H1 (cell line): Measurements from ENCODE around the gene KBTBD12. TPM values are rescaled to one million over a fixed set of nuclear protein-coding genes. Genes with fewer than 3 reads are reported as not detected.
A peak's percentile ranks its signal among the peaks of the same experiment; 100 is the strongest.

Source experiments
- CTCF ChIA-PET: fragments of 300-600 bp; sonication (Branson Sonifier 250); formaldehyde crosslinking; loops from one replicate; lab custom pipeline; 2021; ENCODE audit not compliant: partially characterized antibody; lab: Charles Lee
- POLR2A ChIA-PET: fragments of 300-600 bp; sonication (Branson Sonifier 250); formaldehyde crosslinking; loops from one replicate; lab custom pipeline; 2021; ENCODE audit warnings: inconsistent platforms; ENCODE audit not compliant: partially characterized antibody; lab: Charles Lee
- DNase-seq, 2 experiments: peaks; one replicate each; pipeline versions ENCODE4 v3.0.0 to v3.0.0-alpha.2; 2010 to 2022; ENCODE audit warnings: low spot score in 2 of 2, low read depth in 1 of 2, mixed read lengths in 1 of 2
- FAIRE-seq: peaks from 2 replicates; lab custom pipeline; 2011; peaks lifted over from hg19 to GRCh38; lab: Jason Lieb, UNC
- H2AFZ ChIP-seq: 2 replicates; pipeline ENCODE4 v1.8.1; 2012; ENCODE audit warnings: low read length, inconsistent platforms
- H2AK5ac ChIP-seq: 2 replicates; pipeline ENCODE4 v1.6.1; 2013; ENCODE audit warnings: low read depth, low read length
- H2BK120ac ChIP-seq: replicated peaks from 2 replicates; pipeline ENCODE3; 2013; ENCODE audit warnings: low read depth, low read length, inconsistent platforms
- H2BK12ac ChIP-seq: 2 replicates; pipeline ENCODE4 v1.6.1; 2013; ENCODE audit warnings: low read depth, low read length
- H2BK15ac ChIP-seq: 2 replicates; pipeline ENCODE4 v1.6.1; 2013; ENCODE audit warnings: low read length
- H2BK20ac ChIP-seq: 2 replicates; pipeline ENCODE4 v1.6.1; 2013; ENCODE audit warnings: low read length
- H2BK5ac ChIP-seq: 2 replicates; pipeline ENCODE4 v1.6.1; 2013; ENCODE audit warnings: low read depth, low read length
- H3K14ac ChIP-seq: 2 replicates; pipeline ENCODE4 v1.6.1; 2013; ENCODE audit warnings: inconsistent platforms; ENCODE audit not compliant: insufficient read length
- H3K18ac ChIP-seq: 2 replicates; pipeline ENCODE4 v1.6.1; 2013; ENCODE audit warnings: low read length; ENCODE audit errors: extremely low read depth
- H3K23ac ChIP-seq: 2 replicates; pipeline ENCODE4 v1.6.1; 2013; ENCODE audit warnings: inconsistent platforms; ENCODE audit not compliant: insufficient read length
- H3K23me2 ChIP-seq: 2 replicates; pipeline ENCODE4 v1.6.1; 2013; ENCODE audit warnings: low read depth, low read length
- H3K27ac ChIP-seq: 2 replicates; pipeline ENCODE4 v1.6.1; 2011; ENCODE audit warnings: low read depth, low read length, inconsistent platforms
- H3K27me3 ChIP-seq, 4 experiments: replicated peaks in 1 of 4; 1 replicate in 1 of 4; 2 replicates in 3 of 4; pipeline versions ENCODE4 v1.6.1 to v1.8.1; 2011 to 2013; ENCODE audit warnings: low read length in 3 of 4, mild to moderate bottlenecking in 3 of 4, inconsistent platforms in 2 of 4, mixed read lengths in 2 of 4, moderate library complexity in 1 of 4; ENCODE audit not compliant: control insufficient read depth in 3 of 4, insufficient read depth in 3 of 4; ENCODE audit errors: extremely low read depth in 1 of 4
- H3K36me3 ChIP-seq, 4 experiments: 2 replicates each; pipeline versions ENCODE4 v1.6.1 to v1.8.1; 2011 to 2013; ENCODE audit warnings: mild to moderate bottlenecking in 4 of 4, low read length in 3 of 4, moderate library complexity in 2 of 4, control low read depth in 1 of 4, inconsistent platforms in 1 of 4; ENCODE audit not compliant: insufficient read depth in 4 of 4, control insufficient read depth in 2 of 4
- H3K4ac ChIP-seq: replicated peaks from 2 replicates; pipeline ENCODE3; 2013; ENCODE audit warnings: low read length, low read depth, mixed read lengths, inconsistent platforms; ENCODE audit not compliant: insufficient read length
- H3K4me1 ChIP-seq, 4 experiments: replicated peaks in 1 of 4; 1 replicate in 1 of 4; 2 replicates in 3 of 4; pipeline versions ENCODE4 v1.6.1 to v1.8.1; 2011 to 2013; ENCODE audit warnings: low read length in 3 of 4, inconsistent platforms in 2 of 4, mixed read lengths in 1 of 4; ENCODE audit not compliant: insufficient read depth in 4 of 4, control insufficient read depth in 3 of 4
- H3K4me2 ChIP-seq, 2 experiments: 2 replicates each; pipeline versions ENCODE4 v1.6.1 to v1.8.1; 2011 to 2013; ENCODE audit warnings: low read depth in 2 of 2, low read length in 2 of 2, control low read depth in 1 of 2, inconsistent platforms in 1 of 2, mild to moderate bottlenecking in 1 of 2; ENCODE audit not compliant: insufficient read depth in 1 of 2
- H3K4me3 ChIP-seq, 4 experiments: fragments of 200-600, 300-600 bp in 1 of 4; sonication (generic), shearing (Covaris generic), sonication (Bioruptor Twin) in 1 of 4; 2 replicates each; pipeline versions ENCODE4 v1.5.1 to v1.8.1; 2011 to 2016; ENCODE audit warnings: low read length in 4 of 4, low read depth in 3 of 4, control low read depth in 2 of 4, inconsistent platforms in 2 of 4, mild to moderate bottlenecking in 2 of 4, mixed read lengths in 1 of 4, moderate library complexity in 1 of 4; ENCODE audit not compliant: insufficient read depth in 2 of 4; ENCODE audit errors: extremely low read depth in 1 of 4
- H3K56ac ChIP-seq: replicated peaks from 2 replicates; pipeline ENCODE3; 2013; ENCODE audit warnings: low read depth, mild to moderate bottlenecking, mixed read lengths, low read length, inconsistent platforms; ENCODE audit not compliant: insufficient read length
- H3K79me1 ChIP-seq: 2 replicates; pipeline ENCODE4 v1.6.1; 2013; ENCODE audit warnings: low read depth, low read length, control low read depth
- H3K79me2 ChIP-seq, 2 experiments: 2 replicates each; pipeline versions ENCODE4 v1.6.1 to v1.8.1; 2012 to 2013; ENCODE audit warnings: low read length in 2 of 2, mild to moderate bottlenecking in 2 of 2, inconsistent platforms in 1 of 2; ENCODE audit not compliant: insufficient read depth in 2 of 2, control insufficient read depth in 1 of 2
- H3K9ac ChIP-seq, 4 experiments: replicated peaks in 1 of 4; 1 replicate in 1 of 4; 2 replicates in 3 of 4; pipeline versions ENCODE4 v1.6.1 to v1.8.1; 2011 to 2013; ENCODE audit warnings: low read depth in 3 of 4, low read length in 3 of 4, control low read depth in 2 of 4, mild to moderate bottlenecking in 2 of 4, moderate library complexity in 2 of 4, inconsistent platforms in 1 of 4; ENCODE audit errors: extremely low read depth in 1 of 4
- H3K9me3 ChIP-seq, 2 experiments: 2 replicates each; pipeline versions ENCODE4 v1.6.1 to v1.8.1; 2012 to 2013; ENCODE audit warnings: mild to moderate bottlenecking in 2 of 2, moderate library complexity in 2 of 2, control low read depth in 1 of 2, inconsistent platforms in 1 of 2, low read depth in 1 of 2, low read length in 1 of 2, mixed read lengths in 1 of 2; ENCODE audit not compliant: insufficient read depth in 2 of 2
- H4K20me1 ChIP-seq, 2 experiments: replicated peaks in 1 of 2; 2 replicates each; pipeline versions ENCODE3 to v1.8.1; 2011 to 2013; ENCODE audit warnings: inconsistent platforms in 2 of 2, low read length in 2 of 2, mild to moderate bottlenecking in 1 of 2; ENCODE audit not compliant: insufficient read depth in 2 of 2, control insufficient read depth in 1 of 2
- H4K5ac ChIP-seq: 2 replicates; pipeline ENCODE4 v1.6.1; 2013; ENCODE audit warnings: low read length, low read depth, mixed read lengths, inconsistent platforms; ENCODE audit not compliant: insufficient read length
- H4K8ac ChIP-seq: 2 replicates; pipeline ENCODE4 v1.8.0; 2013; ENCODE audit warnings: mild to moderate bottlenecking, moderate library complexity, low read length, inconsistent platforms; ENCODE audit not compliant: insufficient read depth; ENCODE audit errors: extremely low read depth
- H4K91ac ChIP-seq: replicated peaks from 2 replicates; pipeline ENCODE3; 2013; ENCODE audit warnings: low read length, mixed read lengths, inconsistent platforms; ENCODE audit not compliant: insufficient read length
- CBX5 ChIP-seq: fragments of 300-800, 300-1000 bp; sonication (generic); IDR thresholded peaks from 2 replicates; pipeline ENCODE4 v1.7.1; 2016; ENCODE audit warnings: antibody characterized with exemption, low read length, low read depth
- CHD1 ChIP-seq: IDR thresholded peaks from 2 replicates; pipeline ENCODE4 v1.6.1; 2012; ENCODE audit warnings: low read depth, low read length, improper control_type of control experiment
- EGR1 ChIP-seq: IDR thresholded peaks from 2 replicates; pipeline ENCODE4 v1.6.1; 2011; ENCODE audit warnings: low read depth, low read length, borderline replicate concordance
- GTF2F1 ChIP-seq: IDR thresholded peaks from 2 replicates; pipeline ENCODE4 v1.6.1; 2012; ENCODE audit warnings: low read depth, low read length, improper control_type of control experiment, borderline replicate concordance
- HDAC2 ChIP-seq, 2 experiments: fragments of 300-600 bp in 1 of 2; sonication (generic) in 1 of 2; IDR thresholded peaks; 2 replicates each; pipeline ENCODE4 v1.6.1; 2011 to 2012; ENCODE audit warnings: low read depth in 2 of 2, low read length in 2 of 2, mild to moderate bottlenecking in 2 of 2, moderate library complexity in 2 of 2, borderline replicate concordance in 1 of 2, inconsistent platforms in 1 of 2
- POLR2A ChIP-seq, 2 experiments: IDR thresholded peaks; 1 replicate in 1 of 2; 2 replicates in 1 of 2; pipeline ENCODE4 v1.6.1; 2011; ENCODE audit warnings: low read depth in 2 of 2, low read length in 2 of 2, mild to moderate bottlenecking in 2 of 2; ENCODE audit errors: control extremely low read depth in 1 of 2
- RAD21 ChIP-seq, 2 experiments: IDR thresholded peaks in 1 of 2; conservative IDR thresholded peaks in 1 of 2; 2 replicates each; pipeline ENCODE4 v1.6.1; 2011; ENCODE audit warnings: low read depth in 2 of 2, low read length in 2 of 2, improper control_type of control experiment in 1 of 2, inconsistent platforms in 1 of 2, mild to moderate bottlenecking in 1 of 2, moderate library complexity in 1 of 2
- RNF2 ChIP-seq: fragments of 200-900, 300-1000 bp; sonication (generic); IDR thresholded peaks from 2 replicates; pipeline ENCODE4 v1.7.1; 2016; ENCODE audit warnings: borderline replicate concordance, low read depth, mild to moderate bottlenecking, antibody characterized with exemption, low read length; ENCODE audit not compliant: poor library complexity, severe bottlenecking; ENCODE audit errors: missing control alignments
- ZNF274 ChIP-seq: IDR thresholded peaks from 2 replicates; pipeline ENCODE4 v1.7.0; 2012; ENCODE audit warnings: low read length, borderline replicate concordance; ENCODE audit errors: extremely low read depth
- WGBS, 2 experiments: shearing (Covaris generic) in 1 of 2; methylation state at CpG; one replicate each; pipeline versions ENCODE4 v1.1.6 to v1.1.7; 2013 to 2015; ENCODE audit warnings: low lambda C conversion rate in 2 of 2, mixed read lengths in 2 of 2, inconsistent platforms in 1 of 2, low coverage in 1 of 2, missing lambda C conversion rate in 1 of 2; ENCODE audit not compliant: insufficient replicate concordance in 2 of 2, insufficient coverage in 1 of 2, insufficient read length in 1 of 2; ENCODE audit errors: extremely low coverage in 1 of 2, missing lambda C conversion rate in 1 of 2; 5-methylcytosine and 5-hydroxymethylcytosine counted together
- polyA plus RNA-seq, 7 experiments: library from polyadenylated mRNA; depleted of rRNA in 3 of 7; stranded (reverse) in 5 of 7; unstranded in 2 of 7; fragments of >200 nt in 5 of 7; fragments of 200-250 nt in 2 of 7; gene quantifications; 1 replicate in 5 of 7; 2 replicates in 1 of 7; 4 replicates in 1 of 7; pipeline versions ENCODE4 v1.2.1 to v1.2.3, GENCODE V29; 2011 to 2013; ENCODE audit warnings: missing spikeins in 2 of 7, mixed read lengths in 2 of 7
- total RNA-seq: library from RNA; stranded (reverse); fragmentation: NEBNext Ultra II Directional; extraction: Animal tissue kit (Norgen Biotek cat#: 25700); gene quantifications from 2 replicates; pipeline ENCODE4 v1.2.1, GENCODE V29; 2021
- TF ChIP-seq, protein P1 (sequence below): IDR thresholded peaks from 2 replicates; pipeline ENCODE4 v1.6.1; 2011; ENCODE audit warnings: low read depth, mild to moderate bottlenecking, low read length; ENCODE audit not compliant: insufficient read depth
- TF ChIP-seq, protein P2 (sequence below): IDR thresholded peaks from 2 replicates; pipeline ENCODE4 v1.6.1; 2012; ENCODE audit warnings: inconsistent platforms

KBTBD12 gene
- total and polyA plus RNA-seq, 2 of the 8 experiments (the other 6 are each of a cell fraction or from before 2014, with no cell fraction given): 0.33 to 0.63 TPM

DNA sequence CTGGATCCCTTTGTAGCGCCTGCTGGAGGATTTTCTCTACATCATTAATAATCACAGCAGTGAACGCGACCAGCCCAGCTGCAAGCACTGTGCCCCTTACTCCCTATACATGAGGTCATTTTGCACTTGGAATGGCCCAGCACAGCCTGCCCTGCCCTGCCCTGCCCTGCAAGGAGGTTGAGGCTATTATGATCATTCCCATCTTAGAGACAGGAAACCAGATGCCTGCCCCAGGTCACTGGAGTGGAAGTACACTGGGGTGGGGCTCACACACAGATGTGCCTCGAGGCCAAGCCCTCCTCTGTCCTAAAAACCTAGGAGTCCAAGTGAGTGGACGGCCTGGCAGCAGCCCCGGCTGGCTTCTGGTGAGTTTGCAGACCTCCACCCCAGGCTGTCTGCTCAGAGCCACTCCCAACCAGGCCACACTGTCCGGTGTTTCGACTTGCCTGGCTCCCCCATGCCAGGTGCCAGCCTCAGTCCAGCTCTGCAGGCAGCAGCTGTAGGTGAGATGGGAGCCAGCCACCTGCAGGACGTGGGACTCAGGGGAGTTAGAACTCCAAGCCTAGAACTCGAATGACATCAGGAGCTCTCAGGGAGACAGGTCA is 106.8 kb downstream of the KBTBD12 start:
- H4K91ac ChIP-seq: no peak overlapping the region
- no peaks in the 10 kb centered on the region for H3K79me1 ChIP-seq
- WGBS, 2 experiments: 94% methylated on average over 8 of the region's 10 CpGs; no CpG with 5 or more reads in 1 of the 2 experiments
- no peak overlapping the region for H2BK20ac ChIP-seq
- no peak overlapping the region for H3K23ac ChIP-seq
- no peak overlapping the region for H2AFZ ChIP-seq
- no peak overlapping the region for H3K27ac ChIP-seq
- no peaks in the 10 kb centered on the region for H3K4me1 ChIP-seq
- 0 out of 4 replicates have a peak, but pooled peaks cover 0 to 5% of the 10 kb centered on the region in 2 experiments for H3K9me3 ChIP-seq
- no peak overlapping the region for H3K18ac ChIP-seq
- no peak overlapping the region for H3K4ac ChIP-seq
- H3K23me2 ChIP-seq: no peaks in the 10 kb centered on the region
- H2BK120ac ChIP-seq: no peak overlapping the region
- peaks cover 0 to 2% (median 0%) of the 10 kb centered on the region in 4 experiments; a peak in 1 of 7 replicates for H3K27me3 ChIP-seq
- no peaks in the 10 kb centered on the region for H3K36me3 ChIP-seq
- no peak for FAIRE-seq
- no peak overlapping the region for H3K9ac ChIP-seq
- DNase-seq: no peak
- H3K4me3 ChIP-seq: no peak overlapping the region
- 0 out of 2 replicates have a peak overlapping the region, but pooled peaks have one; percentile 31 for H2BK15ac ChIP-seq
- H4K5ac ChIP-seq: no peak overlapping the region
- H2BK5ac ChIP-seq: no peak overlapping the region
- H4K20me1 ChIP-seq: no peaks in the 10 kb centered on the region
- no peak overlapping the region for H3K14ac ChIP-seq
- H3K79me2 ChIP-seq: no peaks in the 10 kb centered on the region
- 0 out of 2 replicates have a peak overlapping the region, but pooled peaks have one; percentile 61 for H2AK5ac ChIP-seq
- no peak overlapping the region for H2BK12ac ChIP-seq
- ChIA-PET POLR2A (no interaction called here), CTCF (no interaction called here)
- H3K4me2 ChIP-seq: no peak overlapping the region
- peak overlapping the region; percentile 86; the same call in 1 of the 2 replicates for H4K8ac ChIP-seq
- no peak overlapping the region for H3K56ac ChIP-seq
- no peak for TF ChIP-seq ZNF274
- TF ChIP-seq, protein P1, sequence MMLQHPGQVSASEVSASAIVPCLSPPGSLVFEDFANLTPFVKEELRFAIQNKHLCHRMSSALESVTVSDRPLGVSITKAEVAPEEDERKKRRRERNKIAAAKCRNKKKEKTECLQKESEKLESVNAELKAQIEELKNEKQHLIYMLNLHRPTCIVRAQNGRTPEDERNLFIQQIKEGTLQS: no peak
- TF ChIP-seq RAD21 (IDR thresholded peaks at IDR 0.05 in 1 of 2, conservative IDR thresholded peaks at IDR 0.05 in 1 of 2; ENCODE audit: low read depth in 2 of 2, low read length in 2 of 2): no peak
- TF ChIP-seq EGR1: no peak
- no peak for TF ChIP-seq GTF2F1
- no peak for TF ChIP-seq RNF2
- TF ChIP-seq CBX5: no peak
- TF ChIP-seq, protein P2, sequence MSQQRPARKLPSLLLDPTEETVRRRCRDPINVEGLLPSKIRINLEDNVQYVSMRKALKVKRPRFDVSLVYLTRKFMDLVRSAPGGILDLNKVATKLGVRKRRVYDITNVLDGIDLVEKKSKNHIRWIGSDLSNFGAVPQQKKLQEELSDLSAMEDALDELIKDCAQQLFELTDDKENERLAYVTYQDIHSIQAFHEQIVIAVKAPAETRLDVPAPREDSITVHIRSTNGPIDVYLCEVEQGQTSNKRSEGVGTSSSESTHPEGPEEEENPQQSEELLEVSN: no peak
- no peak for TF ChIP-seq POLR2A (IDR thresholded peaks at IDR 0.05; ENCODE audit: control extremely low read depth in 1 of 2, low read depth in 2 of 2, low read length in 2 of 2)
- no peak for TF ChIP-seq HDAC2 (IDR thresholded peaks at IDR 0.05; ENCODE audit: borderline replicate concordance in 1 of 2, low read depth in 2 of 2, low read length in 2 of 2)
- TF ChIP-seq CHD1: no peak
